ENCODE data around the gene PRIMPOL.
"Not testable (repeated sequence)": the region's sequence is repeated elsewhere in the genome, so short reads cannot be mapped to it uniquely, and the experiment has no call there.

Gene PRIMPOL

GRCh38 chr4:184655889-184656869 lies 6.6 kb downstream of the PRIMPOL start:
- Histone ChIP-seq H3K27ac (ENCODE audit: low read depth, low read length) (no peak overlapping the region), H3K9ac (ENCODE audit: low read length) (no peak overlapping the region), H3K9me3 (ENCODE audit: low read length) (no peaks in the 10 kb centered on the region), H3K4me1 (ENCODE audit: insufficient read depth, low read length) (no peaks in the 10 kb centered on the region), H3K36me3 (ENCODE audit: insufficient read depth, low read length) (peaks cover 13% of the 10 kb centered on the region), H3K27me3 (ENCODE audit: control insufficient read depth in 1 of 2, insufficient read depth in 2 of 2, low read length in 2 of 2) (no peaks in the 10 kb centered on the region), H3K4me3 (ENCODE audit: low read depth in 1 of 2, low read length in 2 of 2) (no peak overlapping the region)

DNA sequence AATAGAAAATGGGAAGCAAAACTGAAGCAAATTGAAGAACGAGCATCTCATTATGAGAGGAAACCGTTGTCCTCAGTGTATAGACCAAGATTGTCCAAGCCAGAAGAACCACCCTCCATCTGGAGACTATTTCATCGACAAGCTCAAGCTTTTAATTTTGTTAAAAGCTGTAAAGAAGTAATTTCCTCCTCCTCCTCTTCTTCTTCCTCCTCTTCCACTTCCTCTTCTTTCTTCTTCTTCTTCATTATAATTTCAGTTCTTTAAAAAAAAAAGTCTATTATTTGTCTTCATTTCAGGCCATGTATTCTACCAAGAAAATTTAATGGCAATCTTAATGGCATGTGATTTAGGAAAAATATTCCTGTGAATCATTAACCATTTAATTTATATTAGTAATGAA lies 7.6 kb downstream of the PRIMPOL start:
- Histone ChIP-seq H3K9me3 (ENCODE audit: low read length) (no peaks in the 10 kb centered on the region), H3K36me3 (ENCODE audit: insufficient read depth, low read length) (peaks cover 15% of the 10 kb centered on the region), H3K27me3 (ENCODE audit: control insufficient read depth in 1 of 2, insufficient read depth in 2 of 2, low read length in 2 of 2) (no peaks in the 10 kb centered on the region), H3K27ac (ENCODE audit: low read depth, low read length) (no peak overlapping the region), H3K9ac (ENCODE audit: low read length) (no peak overlapping the region), H3K4me1 (ENCODE audit: insufficient read depth, low read length) (no peaks in the 10 kb centered on the region), H3K4me3 (ENCODE audit: low read depth in 1 of 2, low read length in 2 of 2) (no peak overlapping the region)

GRCh38 chr4:184657820-184658219 lies 8.3 kb downstream of the PRIMPOL start:
- H3K9ac ChIP-seq (ENCODE audit: low read length); H3K4me3 ChIP-seq (ENCODE audit: low read depth in 1 of 2, low read length in 2 of 2); H3K27ac ChIP-seq (ENCODE audit: low read depth, low read length); H3K27me3 ChIP-seq (ENCODE audit: control insufficient read depth in 1 of 2, insufficient read depth in 2 of 2, low read length in 2 of 2); H3K4me1 ChIP-seq (ENCODE audit: insufficient read depth, low read length); H3K9me3 ChIP-seq (ENCODE audit: low read length): not testable (repeated sequence)
- H3K36me3 ChIP-seq (ENCODE audit: insufficient read depth, low read length), result peaks cover 15% of the 10 kb centered on the region

GRCh38 chr4:184660978-184661377 lies 11.4 kb downstream of the PRIMPOL start:
- Histone ChIP-seq H3K36me3 (ENCODE audit: insufficient read depth, low read length) (peaks cover 15% of the 10 kb centered on the region), H3K9me3 (ENCODE audit: low read length) (no peaks in the 10 kb centered on the region), H3K27ac (ENCODE audit: low read depth, low read length) (no peak overlapping the region), H3K4me3 (ENCODE audit: low read depth in 1 of 2, low read length in 2 of 2) (no peak overlapping the region), H3K4me1 (ENCODE audit: insufficient read depth, low read length) (no peaks in the 10 kb centered on the region), H3K27me3 (ENCODE audit: control insufficient read depth in 1 of 2, insufficient read depth in 2 of 2, low read length in 2 of 2) (no peaks in the 10 kb centered on the region), H3K9ac (ENCODE audit: low read length) (no peak overlapping the region)

DNA sequence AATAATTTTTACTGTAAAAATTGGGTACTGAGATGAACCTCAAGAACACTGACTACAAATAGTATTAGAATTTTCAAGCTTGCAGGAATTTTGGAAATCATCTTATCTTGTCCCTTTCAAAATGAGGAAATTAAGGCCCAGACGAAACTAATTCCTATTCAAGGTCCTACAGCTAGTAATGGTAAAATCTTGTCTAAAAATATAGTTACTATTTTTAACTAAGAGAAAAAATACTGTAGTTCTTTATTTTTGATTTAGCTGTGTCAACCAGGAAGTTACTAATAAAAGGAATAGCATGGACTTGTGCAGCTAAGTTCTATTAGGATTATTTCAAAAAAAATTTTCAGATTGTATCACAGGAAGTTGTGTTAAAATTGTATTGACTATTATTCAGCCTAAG lies 12.7 kb downstream of the PRIMPOL start:
- no peak overlapping the region for H3K4me3 ChIP-seq (ENCODE audit: low read depth in 1 of 2, low read length in 2 of 2)
- no peak overlapping the region for H3K27ac ChIP-seq (ENCODE audit: low read depth, low read length)
- H3K9me3 ChIP-seq (ENCODE audit: low read length), result no peaks in the 10 kb centered on the region
- H3K36me3 ChIP-seq (ENCODE audit: insufficient read depth, low read length), result peaks cover 26% of the 10 kb centered on the region
- H3K9ac ChIP-seq (ENCODE audit: low read length), result no peak overlapping the region
- H3K27me3 ChIP-seq (ENCODE audit: control insufficient read depth in 1 of 2, insufficient read depth in 2 of 2, low read length in 2 of 2), result no peaks in the 10 kb centered on the region
- H3K4me1 ChIP-seq (ENCODE audit: insufficient read depth, low read length), result no peaks in the 10 kb centered on the region

GRCh38 chr4:184664445-184665210 lies 15.1 kb downstream of the PRIMPOL start:
- H3K9ac ChIP-seq (ENCODE audit: low read length), result no peak overlapping the region
- H3K4me3 ChIP-seq (ENCODE audit: low read depth in 1 of 2, low read length in 2 of 2), result no peak overlapping the region
- no peaks in the 10 kb centered on the region for H3K9me3 ChIP-seq (ENCODE audit: low read length)
- no peaks in the 10 kb centered on the region for H3K4me1 ChIP-seq (ENCODE audit: insufficient read depth, low read length)
- no peaks in the 10 kb centered on the region for H3K27me3 ChIP-seq (ENCODE audit: control insufficient read depth in 1 of 2, insufficient read depth in 2 of 2, low read length in 2 of 2)
- H3K27ac ChIP-seq (ENCODE audit: low read depth, low read length), result no peak overlapping the region
- H3K36me3 ChIP-seq (ENCODE audit: insufficient read depth, low read length), result peaks cover 22% of the 10 kb centered on the region

GRCh38 chr4:184666670-184667069 lies 17.1 kb downstream of the PRIMPOL start:
- no peaks in the 10 kb centered on the region for H3K9me3 ChIP-seq (ENCODE audit: low read length)
- peaks cover 11% of the 10 kb centered on the region for H3K36me3 ChIP-seq (ENCODE audit: insufficient read depth, low read length)
- no peaks in the 10 kb centered on the region for H3K4me1 ChIP-seq (ENCODE audit: insufficient read depth, low read length)
- no peaks in the 10 kb centered on the region for H3K27me3 ChIP-seq (ENCODE audit: control insufficient read depth in 1 of 2, insufficient read depth in 2 of 2, low read length in 2 of 2)
- H3K27ac ChIP-seq (ENCODE audit: low read depth, low read length), result no peak overlapping the region
- no peak overlapping the region for H3K4me3 ChIP-seq (ENCODE audit: low read depth in 1 of 2, low read length in 2 of 2)
- H3K9ac ChIP-seq (ENCODE audit: low read length), result no peak overlapping the region

DNA sequence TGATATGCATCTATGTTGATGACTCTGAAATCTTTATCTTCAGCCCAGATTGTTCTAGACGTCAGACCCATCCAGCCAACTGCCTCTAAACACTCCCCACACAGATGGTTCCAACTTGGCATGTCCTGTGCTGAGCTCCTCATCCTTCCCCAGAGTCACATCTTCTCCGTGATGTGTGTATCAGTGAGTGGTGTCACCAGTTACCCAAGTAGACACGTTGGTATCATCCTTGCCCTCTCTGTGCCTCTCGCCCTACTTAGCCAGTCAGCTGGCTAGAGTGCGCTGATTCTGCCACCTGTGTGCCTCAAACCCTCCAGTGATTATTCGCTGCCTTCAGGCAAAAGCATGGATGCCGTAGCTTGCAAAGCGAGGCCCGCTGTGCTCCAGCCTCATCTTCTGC lies 18.6 kb downstream of the PRIMPOL start:
- no peaks in the 10 kb centered on the region for H3K4me1 ChIP-seq (ENCODE audit: insufficient read depth, low read length)
- no peaks in the 10 kb centered on the region for H3K9me3 ChIP-seq (ENCODE audit: low read length)
- H3K27ac ChIP-seq (ENCODE audit: low read depth, low read length), result no peak overlapping the region
- H3K36me3 ChIP-seq (ENCODE audit: insufficient read depth, low read length), result peaks cover 21% of the 10 kb centered on the region
- no peaks in the 10 kb centered on the region for H3K27me3 ChIP-seq (ENCODE audit: control insufficient read depth in 1 of 2, insufficient read depth in 2 of 2, low read length in 2 of 2)
- H3K4me3 ChIP-seq (ENCODE audit: low read depth in 1 of 2, low read length in 2 of 2), result no peak overlapping the region
- H3K9ac ChIP-seq (ENCODE audit: low read length), result no peak overlapping the region

DNA sequence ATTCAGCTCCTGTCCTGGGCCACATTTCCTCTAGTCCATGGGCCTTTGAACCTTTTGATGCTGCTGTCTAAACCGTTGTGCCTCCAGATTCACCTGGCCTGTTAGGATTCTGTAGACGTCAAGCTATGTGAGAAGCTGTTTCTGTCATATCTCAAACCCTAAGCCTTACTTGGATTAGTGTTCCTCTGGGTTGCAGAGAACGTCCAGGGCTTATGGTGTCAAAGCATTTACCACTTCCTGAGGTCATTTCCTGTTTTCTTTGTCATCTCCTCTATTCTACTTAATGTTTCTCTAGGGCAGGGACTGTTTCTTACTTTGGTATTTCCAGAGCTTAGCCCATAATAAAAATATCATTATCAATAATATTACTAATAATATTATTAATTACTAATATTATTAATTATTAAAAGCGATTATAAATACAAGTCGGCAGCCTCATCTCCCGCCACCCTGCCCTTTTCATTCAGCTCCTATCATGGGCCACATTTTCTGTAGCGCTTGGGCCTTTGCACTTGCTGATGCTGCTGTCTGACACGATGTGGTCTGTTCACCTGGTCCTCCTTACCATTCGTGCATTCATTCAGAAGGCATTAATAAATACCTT lies 19.1 kb downstream of the PRIMPOL start:
- H3K4me3 ChIP-seq (ENCODE audit: low read depth in 1 of 2, low read length in 2 of 2), result no peak overlapping the region
- H3K4me1 ChIP-seq (ENCODE audit: insufficient read depth, low read length), result no peaks in the 10 kb centered on the region
- H3K9ac ChIP-seq (ENCODE audit: low read length), result no peak overlapping the region
- H3K27ac ChIP-seq (ENCODE audit: low read depth, low read length), result no peak overlapping the region
- no peaks in the 10 kb centered on the region for H3K9me3 ChIP-seq (ENCODE audit: low read length)
- peaks cover 22% of the 10 kb centered on the region for H3K36me3 ChIP-seq (ENCODE audit: insufficient read depth, low read length)
- no peaks in the 10 kb centered on the region for H3K27me3 ChIP-seq (ENCODE audit: control insufficient read depth in 1 of 2, insufficient read depth in 2 of 2, low read length in 2 of 2)

DNA sequence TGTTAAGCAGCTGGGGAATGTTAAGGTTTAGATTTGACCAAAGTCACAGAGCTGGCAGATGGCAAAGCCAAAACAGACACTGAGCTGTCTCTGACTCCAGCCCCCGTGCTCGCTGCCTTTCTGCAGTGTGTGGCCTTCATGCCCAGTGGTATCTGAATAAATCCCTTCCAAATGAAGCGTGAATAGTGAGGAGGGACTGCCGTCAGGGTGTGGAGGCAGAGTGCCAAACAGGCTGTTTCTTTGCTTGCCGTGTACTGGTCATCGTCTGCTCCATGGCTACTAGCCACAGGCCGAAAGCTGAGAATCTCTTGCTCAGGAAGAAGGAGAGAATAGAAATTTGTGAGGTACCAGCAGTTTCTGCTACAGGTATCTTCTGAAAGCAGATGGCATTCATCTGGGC lies 19.7 kb downstream of the PRIMPOL start:
- no peaks in the 10 kb centered on the region for H3K9me3 ChIP-seq (ENCODE audit: low read length)
- no peak overlapping the region for H3K4me3 ChIP-seq (ENCODE audit: low read depth in 1 of 2, low read length in 2 of 2)
- no peaks in the 10 kb centered on the region for H3K4me1 ChIP-seq (ENCODE audit: insufficient read depth, low read length)
- H3K27ac ChIP-seq (ENCODE audit: low read depth, low read length), result no peak overlapping the region
- no peak overlapping the region for H3K9ac ChIP-seq (ENCODE audit: low read length)
- no peaks in the 10 kb centered on the region for H3K27me3 ChIP-seq (ENCODE audit: control insufficient read depth in 1 of 2, insufficient read depth in 2 of 2, low read length in 2 of 2)
- peaks cover 28% of the 10 kb centered on the region for H3K36me3 ChIP-seq (ENCODE audit: insufficient read depth, low read length)

DNA sequence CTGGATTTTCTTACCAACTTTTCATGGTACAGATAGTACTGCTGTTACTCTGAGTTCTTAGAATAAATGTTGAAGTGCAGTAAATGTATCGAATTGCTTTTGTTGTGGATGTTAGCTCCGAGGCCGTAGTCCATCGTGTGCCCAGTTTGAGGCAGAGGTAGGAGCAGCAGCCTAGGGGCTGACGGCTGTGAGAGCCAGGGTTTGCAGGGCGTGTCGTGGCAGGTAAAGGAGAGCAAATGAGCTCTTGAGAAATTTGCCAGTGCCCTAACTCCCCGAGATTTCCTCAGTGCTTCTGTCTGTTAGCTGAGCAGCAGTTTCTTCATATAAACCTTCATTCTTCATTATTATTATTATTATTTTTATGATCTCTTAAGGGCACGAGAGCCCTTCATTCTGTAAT lies 21.6 kb downstream of the PRIMPOL start:
- H3K27me3 ChIP-seq (ENCODE audit: control insufficient read depth in 1 of 2, insufficient read depth in 2 of 2, low read length in 2 of 2), result no peaks in the 10 kb centered on the region
- no peak overlapping the region for H3K4me3 ChIP-seq (ENCODE audit: low read depth in 1 of 2, low read length in 2 of 2)
- H3K27ac ChIP-seq (ENCODE audit: low read depth, low read length), result no peak overlapping the region
- H3K4me1 ChIP-seq (ENCODE audit: insufficient read depth, low read length), result no peaks in the 10 kb centered on the region
- H3K9me3 ChIP-seq (ENCODE audit: low read length), result no peaks in the 10 kb centered on the region
- peaks cover 28% of the 10 kb centered on the region for H3K36me3 ChIP-seq (ENCODE audit: insufficient read depth, low read length)
- no peak overlapping the region for H3K9ac ChIP-seq (ENCODE audit: low read length)

Measured in muscle layer of colon (tissue), 2 donors.